Central memory CD4-positive, alpha-beta T cell (primary cell): Measurements from ENCODE around the gene MORC1.
"Not testable (repeated sequence)": the region's sequence is repeated elsewhere in the genome, so short reads cannot be mapped to it uniquely, and the experiment has no call there.

Source experiments
- DNase-seq: peaks from one replicate; pipeline ENCODE4 v3.0.0; 2022
- total RNA-seq, 3 experiments: gene quantifications; one replicate each; lab custom pipeline; 2026; lab: John Stamatoyannopoulos, UW

Gene MORC1
- total RNA-seq: 0 to 0.04 (median 0) reads per million in 3 experiments

DNA sequence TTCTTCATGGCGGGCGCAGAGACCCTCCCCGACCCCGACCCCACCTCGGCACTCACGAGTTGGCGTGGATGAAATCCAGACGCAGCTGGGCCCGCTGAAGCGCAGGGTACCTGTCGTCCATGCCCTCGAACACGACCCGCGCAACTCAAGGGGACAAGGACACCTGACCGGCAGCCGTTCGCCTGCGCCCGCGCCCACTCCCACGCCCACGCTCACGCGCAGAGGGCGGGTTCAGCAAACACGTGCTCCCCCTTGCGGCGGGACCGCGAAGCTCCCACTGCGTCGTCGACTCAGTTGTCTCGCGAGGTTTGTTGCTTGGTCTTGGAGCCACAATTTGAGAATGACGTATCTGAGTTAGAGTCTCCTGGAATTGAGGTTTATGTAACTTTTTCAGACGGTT lies at the start of gene MORC1:
TSS of gene MORC1 (minus strand) at position 196 of the 400 bp plus-strand sequence. CDS start at position 121, 75 bp downstream.
- no peak for DNase-seq

- DNase-seq: no peak
Measured at GRCh38 chr3:109165905-109166304, 48.0 kb upstream of the MORC1 start.

- DNase-seq: no peak
Measured at GRCh38 chr3:109161487-109162123, 43.7 kb upstream of the MORC1 start.

GRCh38 chr3:109155828-109156227 lies 37.9 kb upstream of the MORC1 start:
- DNase-seq: no peak

DNA sequence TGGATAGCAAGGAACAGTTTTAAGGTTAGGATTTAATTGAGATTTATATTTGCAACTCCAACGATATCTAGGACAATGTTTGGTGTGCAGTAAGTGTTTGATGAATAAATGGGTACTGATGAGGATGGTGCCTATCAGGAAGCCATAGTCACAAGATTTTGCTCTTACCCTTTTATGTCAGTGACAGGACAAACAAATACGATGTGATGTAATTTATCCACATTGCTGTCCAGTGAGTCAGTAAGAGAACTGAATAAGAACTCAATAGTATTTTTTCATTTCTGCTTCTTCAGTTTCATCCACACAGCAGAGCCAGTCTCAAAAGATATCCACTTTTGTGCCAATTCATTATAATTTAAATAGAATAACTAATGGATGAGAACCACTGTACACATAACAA lies 37.0 kb upstream of the MORC1 start:
- no peak for DNase-seq

DNA sequence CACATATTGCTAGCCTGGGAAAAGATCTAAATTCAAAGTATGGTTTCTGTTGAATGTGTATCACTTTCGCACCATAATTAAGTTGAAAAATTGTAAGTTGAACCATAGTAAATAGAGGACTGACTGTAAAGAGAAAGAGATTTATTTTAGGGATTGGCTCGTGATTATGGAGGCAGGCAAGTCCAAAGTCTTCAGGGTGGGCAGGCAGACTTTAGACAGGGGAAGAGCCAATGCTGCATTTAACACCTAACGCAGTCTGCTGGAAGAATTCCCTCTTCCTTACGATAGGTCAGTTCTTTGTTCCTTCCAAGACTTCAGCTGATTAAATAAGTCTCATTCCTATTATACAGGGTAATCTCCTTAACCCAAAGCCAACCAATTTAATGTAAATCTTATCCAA lies 34.4 kb upstream of the MORC1 start:
- no peak for DNase-seq

DNA sequence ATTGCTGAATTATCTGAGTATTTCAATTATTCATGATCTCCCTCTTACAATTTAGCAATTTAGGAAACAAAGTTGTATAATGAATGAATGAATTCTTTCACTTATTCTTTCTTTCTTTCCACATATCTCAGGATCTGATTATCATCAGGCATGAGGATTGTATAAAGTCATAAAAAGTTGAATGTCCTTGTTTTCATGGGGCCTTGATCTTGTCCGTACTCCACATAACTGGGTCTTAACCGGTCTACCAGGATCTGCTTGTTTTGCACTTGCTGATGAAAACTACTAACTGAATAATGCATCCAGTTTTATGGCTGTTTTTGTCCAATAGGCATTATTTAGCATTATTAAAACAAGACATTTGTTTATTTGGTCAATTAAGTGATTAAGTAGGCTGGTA lies 31.1 kb upstream of the MORC1 start:
- no peak for DNase-seq

- DNase-seq: no peak
Measured at GRCh38 chr3:109143646-109144045, 25.7 kb upstream of the MORC1 start.

DNA sequence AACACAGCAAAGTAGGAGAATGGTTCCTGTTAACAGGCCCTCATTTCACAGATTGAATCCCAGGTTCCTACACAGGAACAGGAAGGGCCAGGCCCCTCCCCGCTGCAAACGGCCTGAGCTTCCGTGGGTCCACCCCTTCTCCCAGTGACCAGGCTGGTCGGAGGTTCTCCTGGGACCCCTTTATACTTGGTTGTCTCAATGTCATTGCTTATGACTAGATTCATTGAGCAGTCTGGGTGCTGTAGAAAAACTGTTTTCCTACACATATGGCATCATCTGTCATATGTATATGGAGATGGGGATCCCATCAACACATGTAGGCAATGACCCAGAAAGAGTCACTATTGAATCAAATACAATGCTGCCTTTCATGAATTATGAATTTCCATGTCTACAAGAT lies 22.4 kb upstream of the MORC1 start:
- DNase-seq: no peak

DNA sequence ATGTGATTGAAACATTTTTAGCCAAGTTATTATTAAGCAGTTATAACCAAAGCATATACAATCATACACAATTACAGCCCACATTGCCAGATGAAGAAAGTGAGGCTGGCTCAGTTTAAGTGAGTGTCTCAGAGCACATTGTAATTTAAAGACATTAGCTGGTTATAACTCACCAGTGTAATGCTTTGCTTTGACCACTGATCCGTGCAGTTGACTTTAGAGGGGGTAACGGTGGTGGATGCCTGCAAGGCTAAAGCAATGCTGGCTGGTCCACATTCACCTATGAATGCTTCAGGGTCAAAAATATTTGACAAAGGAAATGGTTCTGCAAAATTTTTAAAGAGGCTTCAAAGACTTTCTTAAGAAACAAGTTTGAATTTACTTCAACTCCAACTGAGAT lies 19.8 kb upstream of the MORC1 start:
- no peak for DNase-seq

- DNase-seq: no peak
Measured at GRCh38 chr3:109136523-109136922, 18.6 kb upstream of the MORC1 start, which contains the start of gene C3orf85. C3orf85 (plus strand) TSS chr3:109136719; CDS start chr3:109136848, 129 bp downstream.

- not testable (repeated sequence) for DNase-seq
Measured at GRCh38 chr3:109133474-109133816, 15.5 kb upstream of the MORC1 start.

DNA sequence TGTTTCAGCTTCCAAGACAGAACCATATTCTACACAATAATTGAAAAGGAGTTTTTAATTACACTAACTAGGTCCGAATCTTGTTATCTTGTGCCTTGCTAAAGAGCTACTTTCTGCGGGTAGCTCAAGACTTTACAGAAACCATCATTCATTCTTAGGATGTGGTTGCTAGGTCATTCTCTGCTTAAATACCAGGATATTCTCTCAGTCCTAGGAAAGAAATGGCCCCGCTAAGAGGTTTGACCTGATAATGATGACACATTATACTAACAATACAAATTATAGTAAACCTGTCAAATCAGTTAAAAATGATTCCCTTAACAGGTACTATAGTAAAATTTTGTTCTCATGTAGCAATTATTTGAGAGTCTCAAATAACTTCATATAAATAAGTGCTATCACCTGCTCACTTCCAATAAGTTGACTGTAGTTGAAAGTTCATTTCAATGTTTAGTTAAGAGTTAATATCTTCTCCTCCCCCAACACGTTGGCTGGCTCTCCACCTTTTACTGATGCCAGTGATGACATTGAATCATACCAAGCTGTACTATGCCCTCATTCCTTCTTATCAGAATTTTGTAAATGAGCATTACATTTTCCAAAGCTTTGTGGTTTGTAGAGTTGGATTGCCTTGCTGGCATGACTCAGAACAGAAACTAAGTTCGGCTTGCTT lies 15.0 kb upstream of the MORC1 start:
- no peak for DNase-seq

DNA sequence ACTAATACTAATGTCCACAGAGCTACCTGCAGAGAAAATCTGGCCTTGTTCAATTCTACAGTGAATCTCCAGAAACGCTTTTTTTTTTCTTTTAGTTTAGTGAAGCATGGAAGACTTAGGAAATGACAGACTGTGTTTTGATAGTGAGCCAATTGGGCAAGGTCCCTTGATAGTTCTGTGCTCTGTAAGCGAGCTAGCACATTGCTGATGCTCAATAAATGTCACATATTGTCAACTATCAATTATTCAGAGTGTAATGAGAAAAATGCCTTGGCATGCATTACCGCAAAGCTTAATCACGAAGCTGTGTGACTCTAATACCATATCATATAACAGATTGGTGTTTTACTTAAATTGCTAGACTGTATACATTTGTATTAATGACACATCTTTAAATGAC lies 13.3 kb upstream of the MORC1 start:
- no peak for DNase-seq

- DNase-seq: no peak
Measured at GRCh38 chr3:109127553-109127952, 9.6 kb upstream of the MORC1 start.

- no peak for DNase-seq
Measured at GRCh38 chr3:109125902-109126301, 8.0 kb upstream of the MORC1 start.

GRCh38 chr3:109122690-109123089 lies 4.8 kb upstream of the MORC1 start:
- DNase-seq: no peak

GRCh38 chr3:109118584-109118983 lies 650 bp upstream of the MORC1 start:
- DNase-seq: no peak

DNA sequence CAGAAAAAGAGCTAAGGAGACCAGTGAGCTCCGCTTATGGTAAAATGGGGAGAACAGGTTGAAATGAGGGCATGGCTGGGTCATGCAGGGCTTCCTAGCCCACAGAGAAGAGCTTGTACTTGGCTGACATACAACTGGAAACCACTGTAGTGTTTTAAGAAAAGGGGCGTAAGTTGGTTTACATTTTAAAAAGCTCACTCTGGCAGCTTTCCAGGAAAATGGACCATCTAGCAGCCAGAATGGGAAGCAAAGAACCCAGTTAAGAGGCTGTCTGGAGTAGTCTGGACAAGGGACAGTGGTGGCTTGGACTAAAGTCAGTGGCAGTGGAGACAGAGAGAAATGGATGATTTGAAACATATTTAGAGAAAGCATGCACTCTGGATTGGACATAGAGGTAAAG lies 1.9 kb downstream of the MORC1 start:
- no peak for DNase-seq

GRCh38 chr3:109115451-109115850 lies 2.5 kb downstream of the MORC1 start:
- no peak for DNase-seq

- no peak for DNase-seq
Measured at GRCh38 chr3:109114746-109115145, 3.2 kb downstream of the MORC1 start.

- DNase-seq: no peak
Measured at GRCh38 chr3:109112946-109113760, 4.8 kb downstream of the MORC1 start.

GRCh38 chr3:109109574-109109973 lies 8.4 kb downstream of the MORC1 start:
- DNase-seq: no peak
